Endothelial cell of umbilical vein (primary cell): ENCODE data around the gene ASB2. TPM values are rescaled to one million over a fixed set of nuclear protein-coding genes. Genes with fewer than 3 reads are reported as not detected.

Experiments used
- BruUV-seq: library from RNA; stranded (reverse); fragments of 400-500 nt; replicated peaks from 2 replicates; lab custom pipeline; 2021; lab: Mats Ljungman, UMichigan
- CTCF ChIA-PET: fragments of 300-600, 350-600 bp; sonication (Branson Sonifier 250); formaldehyde crosslinking; loops from one replicate; lab custom pipeline; 2021; ENCODE audit warnings: antibody characterized with exemption, inconsistent platforms; lab: Charles Lee
- POLR2A ChIA-PET: fragments of 300-600, 350-600 bp; sonication (Branson Sonifier 250); formaldehyde crosslinking; loops from one replicate; lab custom pipeline; 2021; ENCODE audit warnings: antibody characterized with exemption, inconsistent platforms; lab: Charles Lee
- DNase-seq: peaks from one replicate; pipeline ENCODE4 v3.0.0-alpha.2; 2011; ENCODE audit warnings: low read depth, low spot score
- FAIRE-seq: peaks from 2 replicates; lab custom pipeline; 2011; peaks lifted over from hg19 to GRCh38; lab: Jason Lieb, UNC
- H2AFZ ChIP-seq: 2 replicates; pipeline ENCODE4 v1.6.0; 2012; ENCODE audit warnings: low read depth, low read length, control low read depth, inconsistent platforms
- H3K27ac ChIP-seq: 2 replicates; pipeline ENCODE4 v1.5.1; 2011; ENCODE audit warnings: low read depth, mild to moderate bottlenecking, control low read depth, low read length, moderate library complexity; ENCODE audit not compliant: insufficient read depth
- H3K27me3 ChIP-seq, 2 experiments: 2 replicates each; pipeline versions ENCODE4 v1.6.0 to v1.6.1; 2011; ENCODE audit warnings: low read length in 2 of 2, mixed read lengths in 1 of 2; ENCODE audit not compliant: control insufficient read depth in 2 of 2, insufficient read depth in 2 of 2
- H3K36me3 ChIP-seq, 2 experiments: 2 replicates in 1 of 2; 3 replicates in 1 of 2; pipeline ENCODE4 v1.5.1; 2011; ENCODE audit warnings: low read length in 2 of 2, mild to moderate bottlenecking in 1 of 2, moderate library complexity in 1 of 2; ENCODE audit not compliant: control insufficient read depth in 2 of 2, insufficient read depth in 2 of 2; ENCODE audit errors: extremely low read depth in 1 of 2
- H3K4me1 ChIP-seq: 3 replicates; pipeline ENCODE4 v1.5.1; 2011; ENCODE audit warnings: mild to moderate bottlenecking, low read length; ENCODE audit not compliant: control insufficient read depth, insufficient read depth; ENCODE audit errors: extremely low read depth
- H3K4me2 ChIP-seq: 2 replicates; pipeline ENCODE4 v1.6.1; 2011; ENCODE audit warnings: low read length, control low read depth, mixed read lengths; ENCODE audit not compliant: insufficient read depth
- H3K4me3 ChIP-seq, 3 experiments: fragments of 200-600 bp in 1 of 3; sonication (generic), shearing (Covaris generic) in 1 of 3; replicated peaks in 1 of 3; 2 replicates each; pipeline ENCODE4 v1.5.1; 2011 to 2016; ENCODE audit warnings: control low read depth in 3 of 3, low read length in 3 of 3, mild to moderate bottlenecking in 2 of 3, inconsistent platforms in 1 of 3, low read depth in 1 of 3, moderate library complexity in 1 of 3; ENCODE audit not compliant: insufficient read depth in 1 of 3
- H3K79me2 ChIP-seq: 2 replicates; pipeline ENCODE4 v1.6.0; 2012; ENCODE audit warnings: low read length, inconsistent platforms; ENCODE audit not compliant: control insufficient read depth, insufficient read depth
- H3K9ac ChIP-seq: replicated peaks from 2 replicates; pipeline ENCODE3; 2011; ENCODE audit warnings: low read length, control low read depth; ENCODE audit not compliant: insufficient read depth; ENCODE audit errors: extremely low read depth
- H3K9me1 ChIP-seq: replicated peaks from 3 replicates; pipeline ENCODE4 v1.6.0; 2011; ENCODE audit warnings: mild to moderate bottlenecking, low read length; ENCODE audit not compliant: control insufficient read depth, insufficient read depth; ENCODE audit errors: extremely low read depth
- H3K9me3 ChIP-seq: replicated peaks from 2 replicates; pipeline ENCODE4 v1.5.1; 2012; ENCODE audit warnings: low read length, inconsistent platforms; ENCODE audit not compliant: control insufficient read depth, insufficient read depth
- H4K20me1 ChIP-seq: replicated peaks from 2 replicates; pipeline ENCODE3; 2011; ENCODE audit warnings: mild to moderate bottlenecking, low read length; ENCODE audit not compliant: control insufficient read depth, insufficient read depth; ENCODE audit errors: extremely low read depth
- EZH2 ChIP-seq: IDR thresholded peaks from 2 replicates; pipeline ENCODE4 v1.6.1; 2012; ENCODE audit warnings: borderline replicate concordance, low read depth, mild to moderate bottlenecking, moderate library complexity, low read length, inconsistent platforms; ENCODE audit not compliant: severe bottlenecking
- FOS ChIP-seq: IDR thresholded peaks from 2 replicates; pipeline ENCODE4 v1.6.1; 2011; ENCODE audit warnings: mild to moderate bottlenecking, low read length, moderate library complexity, borderline replicate concordance; ENCODE audit not compliant: insufficient read depth
- GATA2 ChIP-seq: IDR thresholded peaks from 2 replicates; pipeline ENCODE4 v1.7.0; 2011; ENCODE audit warnings: low read depth, mild to moderate bottlenecking, moderate library complexity, mixed read lengths, low read length; ENCODE audit not compliant: insufficient read length, insufficient read depth
- JUN ChIP-seq: IDR thresholded peaks from 2 replicates; pipeline ENCODE4 v1.6.1; 2011; ENCODE audit warnings: borderline replicate concordance, low read depth; ENCODE audit not compliant: insufficient read length, insufficient read depth
- MYC ChIP-seq: IDR thresholded peaks from one replicate; pipeline ENCODE4 v1.6.1; 2011; ENCODE audit warnings: mild to moderate bottlenecking, low read depth, low read length
- POLR2A ChIP-seq: IDR thresholded peaks from 2 replicates; pipeline ENCODE4 v1.6.1; 2012; ENCODE audit warnings: low read depth, mild to moderate bottlenecking, control low read depth, low read length
- POLR2AphosphoS5 ChIP-seq: IDR thresholded peaks from 2 replicates; pipeline ENCODE4 v1.6.1; 2012; ENCODE audit warnings: low read depth, mild to moderate bottlenecking, control low read depth, low read length, moderate library complexity; ENCODE audit not compliant: insufficient read depth
- dilution Hi-C: fragments of 300-500 bp; cut with MboI; formaldehyde crosslinking; loops from one replicate; pipeline ENCODE4 v1.15.0; 2019; ENCODE audit warnings: low sequenced_read_pairs; ENCODE audit not compliant: extremely low pct_ligation_motif_present
- intact Hi-C: fragments of 100-400 bp; cut with micrococcal nuclease; formaldehyde crosslinking; loops from one replicate; pipeline ENCODE4 v1.10.0; 2022
- polyA plus RNA-seq, 4 experiments: library from polyadenylated mRNA; depleted of rRNA in 3 of 4; stranded (reverse) in 3 of 4; unstranded in 1 of 4; fragments of >200 nt; gene quantifications; 2 replicates each; pipeline versions ENCODE4 v1.2.1 to v1.2.3, GENCODE V29; 2011 to 2012; ENCODE audit warnings: missing spikeins in 1 of 4
- total RNA-seq: library from RNA; stranded (reverse); gene quantifications from 2 replicates; pipeline ENCODE4 v1.2.3, GENCODE V29; 2021
- TF ChIP-seq, protein P1 (sequence below): IDR thresholded peaks from 2 replicates; pipeline ENCODE4 v1.6.1; 2011; ENCODE audit not compliant: insufficient read depth, insufficient read length
- TF ChIP-seq, protein P2 (sequence below), 2 donors: IDR thresholded peaks; 1 replicate in 1 of 2; 2 replicates in 1 of 2; pipeline ENCODE4 v1.5.1; 2011; ENCODE audit warnings: low read length in 2 of 2, mild to moderate bottlenecking in 2 of 2, moderate library complexity in 2 of 2, control low read depth in 1 of 2, inconsistent platforms in 1 of 2, low read depth in 1 of 2; ENCODE audit not compliant: insufficient read depth in 1 of 2; ENCODE audit errors: extremely low read depth in 1 of 2

The ASB2 gene
- total and polyA plus RNA-seq, 2 donors (not counting 3 experiments of a cell fraction or from before 2014, with no cell fraction given), result not detected

DNA sequence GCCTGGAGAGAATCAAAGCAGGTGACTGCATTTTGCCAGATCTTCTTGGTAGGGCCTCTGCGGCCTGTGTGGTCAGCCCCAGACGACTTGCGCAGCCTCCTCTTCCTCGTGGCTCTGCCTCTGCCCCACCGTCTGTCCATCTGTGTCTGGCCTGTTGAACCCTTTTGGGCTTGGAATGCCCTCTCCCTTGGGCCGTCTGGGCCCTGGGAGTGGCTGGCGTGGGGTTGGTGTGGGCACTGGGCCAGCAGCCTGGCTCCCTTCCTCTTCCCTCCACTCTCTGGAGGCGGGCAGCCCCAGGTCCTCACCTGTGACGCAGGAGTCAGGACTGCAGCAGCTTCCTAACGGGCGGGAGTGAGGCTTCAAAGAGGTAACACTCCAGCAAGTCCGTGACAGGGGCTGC lies 11.0 kb upstream of the ASB2 start:
- no peaks in the 10 kb centered on the region for H4K20me1 ChIP-seq
- H3K79me2 ChIP-seq, result no peaks in the 10 kb centered on the region
- no peak overlapping the region for H3K9ac ChIP-seq
- FAIRE-seq (no peak), DNase-seq (no peak)
- intact Hi-C loops (no loop called here), dilution Hi-C loops (no loop called here)
- no TSS peak for BruUV-seq
- no peaks in the 10 kb centered on the region for H3K36me3 ChIP-seq
- H3K4me2 ChIP-seq, result no peak overlapping the region
- TF ChIP-seq, protein P1, sequence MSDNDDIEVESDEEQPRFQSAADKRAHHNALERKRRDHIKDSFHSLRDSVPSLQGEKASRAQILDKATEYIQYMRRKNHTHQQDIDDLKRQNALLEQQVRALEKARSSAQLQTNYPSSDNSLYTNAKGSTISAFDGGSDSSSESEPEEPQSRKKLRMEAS, result no peak
- TF ChIP-seq, protein P2, sequence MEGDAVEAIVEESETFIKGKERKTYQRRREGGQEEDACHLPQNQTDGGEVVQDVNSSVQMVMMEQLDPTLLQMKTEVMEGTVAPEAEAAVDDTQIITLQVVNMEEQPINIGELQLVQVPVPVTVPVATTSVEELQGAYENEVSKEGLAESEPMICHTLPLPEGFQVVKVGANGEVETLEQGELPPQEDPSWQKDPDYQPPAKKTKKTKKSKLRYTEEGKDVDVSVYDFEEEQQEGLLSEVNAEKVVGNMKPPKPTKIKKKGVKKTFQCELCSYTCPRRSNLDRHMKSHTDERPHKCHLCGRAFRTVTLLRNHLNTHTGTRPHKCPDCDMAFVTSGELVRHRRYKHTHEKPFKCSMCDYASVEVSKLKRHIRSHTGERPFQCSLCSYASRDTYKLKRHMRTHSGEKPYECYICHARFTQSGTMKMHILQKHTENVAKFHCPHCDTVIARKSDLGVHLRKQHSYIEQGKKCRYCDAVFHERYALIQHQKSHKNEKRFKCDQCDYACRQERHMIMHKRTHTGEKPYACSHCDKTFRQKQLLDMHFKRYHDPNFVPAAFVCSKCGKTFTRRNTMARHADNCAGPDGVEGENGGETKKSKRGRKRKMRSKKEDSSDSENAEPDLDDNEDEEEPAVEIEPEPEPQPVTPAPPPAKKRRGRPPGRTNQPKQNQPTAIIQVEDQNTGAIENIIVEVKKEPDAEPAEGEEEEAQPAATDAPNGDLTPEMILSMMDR (IDR thresholded peaks at IDR 0.05; ENCODE audit: extremely low read depth in 1 of 2, insufficient read depth in 1 of 2, low read depth in 1 of 2, low read length in 2 of 2), result no peak
- TF ChIP-seq FOS (no peak), POLR2AphosphoS5 (no peak), EZH2 (no peak), POLR2A (no peak), MYC (no peak), JUN (no peak), GATA2 (no peak)
- CTCF ChIA-PET, result no interaction called here
- no peaks in the 10 kb centered on the region for H3K9me1 ChIP-seq
- POLR2A ChIA-PET, result no interaction called here
- no peaks in the 10 kb centered on the region for H3K9me3 ChIP-seq
- no peaks in the 10 kb centered on the region for H3K4me1 ChIP-seq
- no peak overlapping the region for H2AFZ ChIP-seq
- H3K4me3 ChIP-seq, result no peak overlapping the region
- no peaks in the 10 kb centered on the region for H3K27me3 ChIP-seq
- no peak overlapping the region for H3K27ac ChIP-seq
